ENCODE measurements around the gene P2RY2.

DNA sequence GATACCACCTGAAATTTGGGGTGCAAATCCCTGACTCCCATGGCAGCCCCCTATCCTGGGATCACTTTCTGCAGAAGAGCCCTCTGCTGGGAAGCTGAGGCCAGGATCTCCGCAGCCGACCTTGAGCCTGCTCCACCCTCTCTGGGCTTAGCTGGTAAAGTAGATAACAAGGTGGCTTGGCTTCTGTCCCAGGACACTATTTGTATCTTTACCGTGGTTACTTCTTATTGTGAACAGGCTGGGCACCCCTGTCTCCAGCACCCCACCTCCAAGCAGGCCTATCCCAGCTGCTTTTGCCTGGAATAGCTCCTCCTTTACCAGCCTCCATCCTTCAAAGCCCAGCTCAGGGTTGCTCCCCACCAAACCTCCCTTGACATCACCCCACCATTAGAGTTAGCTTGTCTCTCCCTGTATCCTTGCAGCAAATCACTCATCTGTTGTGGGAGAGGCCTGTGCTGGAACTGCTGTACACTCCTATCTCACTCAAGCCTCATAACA lies 35.2 kb upstream of the P2RY2 start:
- TF ChIP-seq, protein P1, sequence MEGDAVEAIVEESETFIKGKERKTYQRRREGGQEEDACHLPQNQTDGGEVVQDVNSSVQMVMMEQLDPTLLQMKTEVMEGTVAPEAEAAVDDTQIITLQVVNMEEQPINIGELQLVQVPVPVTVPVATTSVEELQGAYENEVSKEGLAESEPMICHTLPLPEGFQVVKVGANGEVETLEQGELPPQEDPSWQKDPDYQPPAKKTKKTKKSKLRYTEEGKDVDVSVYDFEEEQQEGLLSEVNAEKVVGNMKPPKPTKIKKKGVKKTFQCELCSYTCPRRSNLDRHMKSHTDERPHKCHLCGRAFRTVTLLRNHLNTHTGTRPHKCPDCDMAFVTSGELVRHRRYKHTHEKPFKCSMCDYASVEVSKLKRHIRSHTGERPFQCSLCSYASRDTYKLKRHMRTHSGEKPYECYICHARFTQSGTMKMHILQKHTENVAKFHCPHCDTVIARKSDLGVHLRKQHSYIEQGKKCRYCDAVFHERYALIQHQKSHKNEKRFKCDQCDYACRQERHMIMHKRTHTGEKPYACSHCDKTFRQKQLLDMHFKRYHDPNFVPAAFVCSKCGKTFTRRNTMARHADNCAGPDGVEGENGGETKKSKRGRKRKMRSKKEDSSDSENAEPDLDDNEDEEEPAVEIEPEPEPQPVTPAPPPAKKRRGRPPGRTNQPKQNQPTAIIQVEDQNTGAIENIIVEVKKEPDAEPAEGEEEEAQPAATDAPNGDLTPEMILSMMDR (IDR thresholded peaks at IDR 0.05) = no peak
- no peak for TF ChIP-seq RCOR1 (IDR thresholded peaks at IDR 0.05; ENCODE audit: low read depth, low read length)
- no peak for TF ChIP-seq BHLHE40 (IDR thresholded peaks at IDR 0.05; ENCODE audit: low read depth, low read length)
- TF ChIP-seq POLR2A (IDR thresholded peaks at IDR 0.05; ENCODE audit: low read length) = no peak

All from A549 (cell line).